ENCODE data around the gene LAMA5. TPM values are rescaled to one million over a fixed set of nuclear protein-coding genes. Genes with fewer than 3 reads are reported as not detected.

Gene LAMA5
- total RNA-seq, 2 donors from 2014 or later = 315 to 369 TPM

DNA sequence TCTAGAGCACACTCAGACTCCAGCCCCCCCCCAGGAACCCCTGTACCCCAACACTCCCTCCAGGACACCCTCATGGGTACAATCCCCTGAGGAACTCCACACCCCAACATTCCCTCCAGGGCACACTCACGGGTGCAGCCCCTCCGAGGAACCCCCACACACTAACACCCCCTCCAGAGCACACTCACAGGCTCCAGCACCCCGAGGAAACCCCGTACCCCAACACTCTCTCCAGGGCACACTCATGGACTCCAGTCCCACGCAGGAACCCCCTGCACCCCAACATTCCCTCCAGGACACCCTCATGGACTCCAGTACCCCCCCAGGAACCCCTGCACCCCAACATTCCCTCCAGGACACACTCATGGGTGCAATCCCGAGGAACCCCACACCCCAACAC lies 31.6 kb downstream of the LAMA5 start:
- no peak overlapping the region for H3K27ac Mint-ChIP-seq
- Histone ChIP-seq H3K27me3 (ENCODE audit: control insufficient read depth, insufficient read depth, low read length, poor library complexity, severe bottlenecking) (no peaks in the 10 kb centered on the region), H3K9ac (ENCODE audit: extremely low read depth, low read length, poor library complexity, severe bottlenecking) (no peak overlapping the region), H3K9me3 (ENCODE audit: control insufficient read depth, low read length) (no peaks in the 10 kb centered on the region), H3K27ac (ENCODE audit: low read depth, low read length) (no peak overlapping the region), H3K36me3 (ENCODE audit: control insufficient read depth, insufficient read depth, low read length) (peaks cover 44% of the 10 kb centered on the region), H3K4me1 (ENCODE audit: control insufficient read depth, insufficient read depth, low read length) (no peaks in the 10 kb centered on the region), H3K4me3 (ENCODE audit: low read length) (no peak overlapping the region)
- no peaks in the 10 kb centered on the region for H3K27me3 Mint-ChIP-seq (ENCODE audit: insufficient read depth)
- WGBS, 2 experiments (ENCODE audit: insufficient coverage in 1 of 2, insufficient read length in 1 of 2) = 90% methylated on average over 6 of the region's 6 CpGs; no CpG with 5 or more reads in 1 of the 2 experiments
- H3K4me1 Mint-ChIP-seq = no peaks in the 10 kb centered on the region
- no peak overlapping the region for H3K4me3 Mint-ChIP-seq
- H3K9me3 Mint-ChIP-seq = no peaks in the 10 kb centered on the region
- TF ChIP-seq, protein P1, sequence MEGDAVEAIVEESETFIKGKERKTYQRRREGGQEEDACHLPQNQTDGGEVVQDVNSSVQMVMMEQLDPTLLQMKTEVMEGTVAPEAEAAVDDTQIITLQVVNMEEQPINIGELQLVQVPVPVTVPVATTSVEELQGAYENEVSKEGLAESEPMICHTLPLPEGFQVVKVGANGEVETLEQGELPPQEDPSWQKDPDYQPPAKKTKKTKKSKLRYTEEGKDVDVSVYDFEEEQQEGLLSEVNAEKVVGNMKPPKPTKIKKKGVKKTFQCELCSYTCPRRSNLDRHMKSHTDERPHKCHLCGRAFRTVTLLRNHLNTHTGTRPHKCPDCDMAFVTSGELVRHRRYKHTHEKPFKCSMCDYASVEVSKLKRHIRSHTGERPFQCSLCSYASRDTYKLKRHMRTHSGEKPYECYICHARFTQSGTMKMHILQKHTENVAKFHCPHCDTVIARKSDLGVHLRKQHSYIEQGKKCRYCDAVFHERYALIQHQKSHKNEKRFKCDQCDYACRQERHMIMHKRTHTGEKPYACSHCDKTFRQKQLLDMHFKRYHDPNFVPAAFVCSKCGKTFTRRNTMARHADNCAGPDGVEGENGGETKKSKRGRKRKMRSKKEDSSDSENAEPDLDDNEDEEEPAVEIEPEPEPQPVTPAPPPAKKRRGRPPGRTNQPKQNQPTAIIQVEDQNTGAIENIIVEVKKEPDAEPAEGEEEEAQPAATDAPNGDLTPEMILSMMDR (conservative IDR thresholded peaks at IDR 0.05) = no peak
- peaks cover 33% of the 10 kb centered on the region for H3K36me3 Mint-ChIP-seq (ENCODE audit: low read depth)
- DNase-seq = no peak

- peaks cover 46% of the 10 kb centered on the region for H3K36me3 ChIP-seq (ENCODE audit: control insufficient read depth, insufficient read depth, low read length)
- 94 to 97% methylated on average over 6 to 13 of the region's 13 CpGs for WGBS, 2 experiments (ENCODE audit: insufficient coverage in 1 of 2, insufficient read length in 1 of 2)
- TF ChIP-seq, protein P1 (conservative IDR thresholded peaks at IDR 0.05) = no peak
- Mint-ChIP-seq H3K27ac (no peak overlapping the region), H3K4me3 (no peak overlapping the region), H3K27me3 (ENCODE audit: insufficient read depth) (no peaks in the 10 kb centered on the region), H3K9me3 (no peaks in the 10 kb centered on the region), H3K4me1 (no peaks in the 10 kb centered on the region), H3K36me3 (ENCODE audit: low read depth) (peaks cover 33% of the 10 kb centered on the region)
- no peaks in the 10 kb centered on the region for H3K27me3 ChIP-seq (ENCODE audit: control insufficient read depth, insufficient read depth, low read length, poor library complexity, severe bottlenecking)
- no peak overlapping the region for H3K27ac ChIP-seq (ENCODE audit: low read depth, low read length)
- H3K9me3 ChIP-seq (ENCODE audit: control insufficient read depth, low read length) = no peaks in the 10 kb centered on the region
- H3K9ac ChIP-seq (ENCODE audit: extremely low read depth, low read length, poor library complexity, severe bottlenecking) = no peak overlapping the region
- no peaks in the 10 kb centered on the region for H3K4me1 ChIP-seq (ENCODE audit: control insufficient read depth, insufficient read depth, low read length)
- no peak for DNase-seq
- H3K4me3 ChIP-seq (ENCODE audit: low read length) = no peak overlapping the region
Observed at GRCh38 chr20:62334881-62335280, 32.2 kb downstream of the LAMA5 start.

GRCh38 chr20:62333820-62334595 lies 33.1 kb downstream of the LAMA5 start:
- no peak overlapping the region for H3K27ac ChIP-seq (ENCODE audit: low read depth, low read length)
- no peaks in the 10 kb centered on the region for H3K27me3 ChIP-seq (ENCODE audit: control insufficient read depth, insufficient read depth, low read length, poor library complexity, severe bottlenecking)
- H3K4me1 Mint-ChIP-seq = no peaks in the 10 kb centered on the region
- 92 to 94% methylated on average over 26 to 36 of the region's 37 CpGs for WGBS, 2 experiments (ENCODE audit: insufficient coverage in 1 of 2, insufficient read length in 1 of 2)
- H3K4me3 ChIP-seq (ENCODE audit: low read length) = no peak overlapping the region
- no peaks in the 10 kb centered on the region for H3K9me3 Mint-ChIP-seq
- H3K36me3 Mint-ChIP-seq (ENCODE audit: low read depth) = peaks cover 27% of the 10 kb centered on the region
- H3K9ac ChIP-seq (ENCODE audit: extremely low read depth, low read length, poor library complexity, severe bottlenecking) = no peak overlapping the region
- no peaks in the 10 kb centered on the region for H3K27me3 Mint-ChIP-seq (ENCODE audit: insufficient read depth)
- TF ChIP-seq, protein P1 (conservative IDR thresholded peaks at IDR 0.05) = no peak
- no peaks in the 10 kb centered on the region for H3K9me3 ChIP-seq (ENCODE audit: control insufficient read depth, low read length)
- H3K36me3 ChIP-seq (ENCODE audit: control insufficient read depth, insufficient read depth, low read length) = peaks cover 46% of the 10 kb centered on the region
- DNase-seq = no peak
- no peaks in the 10 kb centered on the region for H3K4me1 ChIP-seq (ENCODE audit: control insufficient read depth, insufficient read depth, low read length)
- H3K27ac Mint-ChIP-seq = no peak overlapping the region
- no peak overlapping the region for H3K4me3 Mint-ChIP-seq

All from endodermal cell (in vitro differentiated cells).